ENCODE measurements around the gene PEX11G. TPM values are rescaled to one million over a fixed set of nuclear protein-coding genes. Genes with fewer than 3 reads are reported as not detected.
A peak's percentile ranks its signal among the peaks of the same experiment; 100 is the strongest.

The PEX11G gene
- total and polyA plus RNA-seq, 2 donors from 2014 or later = 7.8 to 20.8 TPM

DNA sequence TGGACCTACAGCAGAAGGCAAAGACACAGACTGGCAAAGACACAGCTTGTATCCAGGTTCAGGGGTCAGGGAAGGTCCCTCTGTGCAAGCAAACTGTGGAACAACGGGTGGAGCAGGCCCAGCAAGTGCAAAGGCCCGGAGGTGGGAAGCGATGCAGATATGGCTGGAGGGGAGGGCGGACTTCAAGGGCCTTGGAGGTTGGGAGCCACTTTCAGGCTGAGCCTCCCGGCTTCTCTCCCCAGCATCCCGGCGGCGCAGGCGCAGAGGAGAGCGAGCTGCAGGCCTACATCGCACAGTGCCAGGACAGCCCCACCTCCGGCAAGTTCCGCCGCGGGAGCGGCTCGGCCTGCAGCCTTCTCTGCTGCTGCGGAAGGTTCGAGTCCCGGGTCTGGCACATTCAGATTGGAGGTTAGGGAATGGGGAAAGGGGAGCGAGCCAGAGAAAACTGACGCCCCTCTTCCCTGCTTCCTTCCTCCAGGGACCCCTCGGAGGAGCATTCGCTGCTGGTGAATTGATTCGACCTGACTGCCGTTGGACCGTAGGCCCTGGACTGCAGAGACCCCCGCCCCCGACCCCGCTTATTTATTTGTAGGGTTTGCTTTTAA lies 44.5 kb upstream of the PEX11G start:
- Histone ChIP-seq H3K27ac (ENCODE audit: low read depth in 2 of 2, low read length in 2 of 2) (peak overlapping the region; percentile 44 to 93), H3K9ac (ENCODE audit: low read length in 3 of 3) (peak overlapping the region in 1 of 3 donors; percentile 71), H3K27me3 (ENCODE audit: control insufficient read depth, insufficient read depth, low read length) (no peaks in the 10 kb centered on the region), H3K4me3 (ENCODE audit: low read length in 3 of 3) (peak overlapping the region; percentile 34 to 93 (median 49)), H3K4me1 (ENCODE audit: control insufficient read depth in 2 of 3, insufficient read depth in 2 of 3, low read depth in 1 of 3, low read length in 3 of 3) (peaks cover 0 to 8% (median 0%) of the 10 kb centered on the region in 3 donors), H3K9me3 (ENCODE audit: control insufficient read depth in 2 of 3, insufficient read depth in 1 of 3, low read length in 3 of 3) (no peaks in the 10 kb centered on the region), H3K36me3 (ENCODE audit: control insufficient read depth in 2 of 3, insufficient read depth in 3 of 3, low read length in 3 of 3) (peaks cover 0 to 6% (median 3%) of the 10 kb centered on the region in 3 donors)
- FAIRE-seq (no peak), DNase-seq (peak; percentile 42 to 91 (median 70))
- TF ChIP-seq, protein P1, sequence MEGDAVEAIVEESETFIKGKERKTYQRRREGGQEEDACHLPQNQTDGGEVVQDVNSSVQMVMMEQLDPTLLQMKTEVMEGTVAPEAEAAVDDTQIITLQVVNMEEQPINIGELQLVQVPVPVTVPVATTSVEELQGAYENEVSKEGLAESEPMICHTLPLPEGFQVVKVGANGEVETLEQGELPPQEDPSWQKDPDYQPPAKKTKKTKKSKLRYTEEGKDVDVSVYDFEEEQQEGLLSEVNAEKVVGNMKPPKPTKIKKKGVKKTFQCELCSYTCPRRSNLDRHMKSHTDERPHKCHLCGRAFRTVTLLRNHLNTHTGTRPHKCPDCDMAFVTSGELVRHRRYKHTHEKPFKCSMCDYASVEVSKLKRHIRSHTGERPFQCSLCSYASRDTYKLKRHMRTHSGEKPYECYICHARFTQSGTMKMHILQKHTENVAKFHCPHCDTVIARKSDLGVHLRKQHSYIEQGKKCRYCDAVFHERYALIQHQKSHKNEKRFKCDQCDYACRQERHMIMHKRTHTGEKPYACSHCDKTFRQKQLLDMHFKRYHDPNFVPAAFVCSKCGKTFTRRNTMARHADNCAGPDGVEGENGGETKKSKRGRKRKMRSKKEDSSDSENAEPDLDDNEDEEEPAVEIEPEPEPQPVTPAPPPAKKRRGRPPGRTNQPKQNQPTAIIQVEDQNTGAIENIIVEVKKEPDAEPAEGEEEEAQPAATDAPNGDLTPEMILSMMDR (IDR thresholded peaks at IDR 0.05; ENCODE audit: borderline replicate concordance, extremely low read depth, insufficient read depth) = no peak
- intact Hi-C loops (cut with DNase I) = no loop called here

DNA sequence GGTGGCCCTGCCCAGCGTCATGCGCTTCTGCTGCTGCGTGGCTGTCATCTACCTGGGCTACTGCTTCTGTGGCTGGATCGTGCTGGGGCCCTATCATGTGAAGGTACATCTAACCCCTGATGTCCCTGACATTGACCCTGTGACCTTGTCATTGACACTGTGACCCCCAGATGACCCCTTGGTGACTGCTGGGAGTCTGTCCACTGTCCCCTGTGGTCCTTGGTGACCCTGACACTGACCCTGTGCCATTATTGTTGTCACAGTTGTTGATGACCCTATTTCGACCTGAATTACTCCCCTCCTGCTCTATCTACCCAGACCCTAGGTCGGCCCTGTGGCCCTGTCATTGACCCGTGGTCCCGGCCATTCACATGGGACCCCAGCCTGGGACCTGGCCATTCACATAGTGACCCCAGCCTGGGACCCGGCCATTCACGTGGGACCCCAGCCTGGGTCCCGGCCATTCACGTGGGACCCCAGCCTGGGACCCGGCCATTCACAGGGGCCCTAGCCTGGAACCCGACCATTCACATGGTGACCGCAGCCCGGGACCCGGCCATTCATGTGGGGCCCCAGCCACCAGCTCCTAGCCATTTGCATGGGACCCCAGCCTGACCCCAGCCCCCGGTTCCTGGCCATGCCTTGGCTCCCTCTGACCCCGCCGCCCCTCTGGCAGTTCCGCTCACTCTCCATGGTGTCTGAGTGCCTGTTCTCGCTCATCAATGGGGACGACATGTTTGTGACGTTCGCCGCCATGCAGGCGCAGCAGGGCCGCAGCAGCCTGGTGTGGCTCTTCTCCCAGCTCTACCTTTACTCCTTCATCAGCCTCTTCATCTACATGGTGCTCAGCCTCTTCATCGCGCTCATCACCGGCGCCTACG lies 41.0 kb upstream of the PEX11G start:
- TF ChIP-seq, protein P1 (IDR thresholded peaks at IDR 0.05; ENCODE audit: borderline replicate concordance, extremely low read depth, insufficient read depth) = no peak
- H3K27me3 ChIP-seq (ENCODE audit: control insufficient read depth, insufficient read depth, low read length) = no peaks in the 10 kb centered on the region
- no peak overlapping the region for H3K9ac ChIP-seq (ENCODE audit: low read length in 3 of 3)
- no peak overlapping the region for H3K27ac ChIP-seq (ENCODE audit: low read depth in 2 of 2, low read length in 2 of 2)
- no peak overlapping the region for H3K4me3 ChIP-seq (ENCODE audit: low read length in 3 of 3)
- peaks cover 0 to 4% (median 0%) of the 10 kb centered on the region in 3 donors for H3K4me1 ChIP-seq (ENCODE audit: control insufficient read depth in 2 of 3, insufficient read depth in 2 of 3, low read depth in 1 of 3, low read length in 3 of 3)
- no peaks in the 10 kb centered on the region for H3K9me3 ChIP-seq (ENCODE audit: control insufficient read depth in 2 of 3, insufficient read depth in 1 of 3, low read length in 3 of 3)
- no peak for FAIRE-seq
- DNase-seq = peak in 1 of 5 donors; percentile 74
- intact Hi-C loops (cut with DNase I) = no loop called here
- H3K36me3 ChIP-seq (ENCODE audit: control insufficient read depth in 2 of 3, insufficient read depth in 3 of 3, low read length in 3 of 3) = peaks cover 0 to 8% (median 2%) of the 10 kb centered on the region in 3 donors

DNA sequence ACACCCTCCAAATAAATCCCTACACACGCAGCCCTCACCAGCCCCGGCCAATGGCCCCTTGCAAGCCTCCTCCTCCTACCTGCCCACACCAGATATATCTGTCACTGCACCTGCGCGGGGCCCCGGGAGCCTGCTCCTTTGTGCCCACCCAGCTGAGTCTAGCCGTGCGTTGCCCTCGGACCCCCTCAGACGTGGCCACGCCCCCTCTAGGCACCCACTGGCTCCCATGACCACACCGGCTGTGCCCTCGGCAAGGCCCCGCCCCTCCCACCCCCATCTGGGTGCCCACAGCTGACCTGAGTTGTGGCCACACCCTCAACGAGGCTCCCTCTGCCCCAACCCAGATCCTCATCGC lies 40.4 kb upstream of the PEX11G start:
- TF ChIP-seq, protein P1 (IDR thresholded peaks at IDR 0.05; ENCODE audit: borderline replicate concordance, extremely low read depth, insufficient read depth) = no peak
- Histone ChIP-seq H3K9me3 (ENCODE audit: control insufficient read depth in 2 of 3, insufficient read depth in 1 of 3, low read length in 3 of 3) (no peaks in the 10 kb centered on the region), H3K27ac (ENCODE audit: low read depth in 2 of 2, low read length in 2 of 2) (no peak overlapping the region), H3K4me3 (ENCODE audit: low read length in 3 of 3) (no peak overlapping the region), H3K4me1 (ENCODE audit: control insufficient read depth in 2 of 3, insufficient read depth in 2 of 3, low read depth in 1 of 3, low read length in 3 of 3) (peaks cover 0 to 4% (median 0%) of the 10 kb centered on the region in 3 donors), H3K27me3 (ENCODE audit: control insufficient read depth, insufficient read depth, low read length) (no peaks in the 10 kb centered on the region), H3K9ac (ENCODE audit: low read length in 3 of 3) (no peak overlapping the region), H3K36me3 (ENCODE audit: control insufficient read depth in 2 of 3, insufficient read depth in 3 of 3, low read length in 3 of 3) (peaks cover 0 to 8% (median 2%) of the 10 kb centered on the region in 3 donors)
- FAIRE-seq = no peak
- peak in 1 of 5 donors; percentile 73 for DNase-seq
- intact Hi-C loops (cut with DNase I) = no loop called here
